HG03025 (cell line): ENCODE results near the gene MEIS1.

ENCODE experiments used
- ATAC-seq: cut with Tn5 transposase; IDR thresholded peaks from one replicate; pipeline ENCODE4 v1.9.1; 2021; ENCODE audit warnings: mild to moderate bottlenecking, moderate library complexity; ENCODE audit not compliant: unreplicated experiment, low FRiP score

MEIS1 gene

DNA sequence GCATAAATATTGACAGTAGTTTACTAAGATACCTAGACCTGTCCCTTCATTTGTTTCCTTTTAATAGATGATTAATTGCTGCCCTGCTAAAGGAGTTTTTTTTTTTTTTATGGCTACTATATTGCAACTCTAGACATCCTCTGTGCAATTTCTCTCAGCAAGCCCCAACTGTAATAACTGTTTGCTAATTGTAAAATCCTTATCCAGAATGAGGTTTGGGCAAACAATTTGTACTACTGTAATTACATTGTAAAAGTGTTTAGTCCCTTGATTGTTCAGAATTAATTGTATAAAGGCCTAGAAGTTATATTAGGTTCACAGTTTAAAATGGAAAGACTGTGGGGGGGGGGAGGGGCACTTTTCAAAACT, 3.7 kb upstream of the MEIS1 start:
- no peak for ATAC-seq

DNA sequence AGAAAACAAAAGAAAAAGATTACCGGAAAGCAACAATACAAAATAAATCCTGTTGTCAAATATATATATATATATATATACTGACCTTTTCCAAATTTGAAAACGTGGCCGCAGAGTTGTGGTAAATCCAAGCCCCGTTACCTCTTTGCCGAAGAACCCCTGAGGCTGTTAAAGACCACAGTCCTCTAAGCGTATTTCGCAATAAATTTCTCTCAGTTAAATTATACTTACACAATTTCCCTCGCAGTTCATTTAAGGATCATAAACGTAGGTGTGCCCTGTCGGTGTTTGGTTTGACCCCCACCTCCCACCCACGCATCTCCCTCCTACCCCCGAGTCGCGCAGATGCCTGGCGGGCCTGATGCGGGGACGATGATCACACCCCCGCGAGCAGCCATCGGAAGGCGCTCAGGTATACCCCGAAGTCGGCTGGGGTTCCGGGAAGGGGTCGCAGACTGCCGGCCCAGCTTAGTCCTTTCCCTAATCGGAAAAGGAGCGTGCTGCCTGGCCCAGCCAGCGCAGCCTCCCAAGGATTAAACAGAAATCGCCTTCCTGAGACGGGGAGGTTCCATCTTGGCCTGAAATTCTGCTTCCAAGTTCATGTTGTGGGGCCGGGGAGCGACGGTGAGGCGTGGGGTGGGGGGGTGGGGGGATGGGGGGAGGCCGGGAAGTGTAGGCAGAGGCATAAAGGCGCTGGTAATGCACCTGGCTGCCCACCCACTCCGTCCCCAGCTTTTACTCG, 2.9 kb upstream of the MEIS1 start:
- no peak for ATAC-seq

DNA sequence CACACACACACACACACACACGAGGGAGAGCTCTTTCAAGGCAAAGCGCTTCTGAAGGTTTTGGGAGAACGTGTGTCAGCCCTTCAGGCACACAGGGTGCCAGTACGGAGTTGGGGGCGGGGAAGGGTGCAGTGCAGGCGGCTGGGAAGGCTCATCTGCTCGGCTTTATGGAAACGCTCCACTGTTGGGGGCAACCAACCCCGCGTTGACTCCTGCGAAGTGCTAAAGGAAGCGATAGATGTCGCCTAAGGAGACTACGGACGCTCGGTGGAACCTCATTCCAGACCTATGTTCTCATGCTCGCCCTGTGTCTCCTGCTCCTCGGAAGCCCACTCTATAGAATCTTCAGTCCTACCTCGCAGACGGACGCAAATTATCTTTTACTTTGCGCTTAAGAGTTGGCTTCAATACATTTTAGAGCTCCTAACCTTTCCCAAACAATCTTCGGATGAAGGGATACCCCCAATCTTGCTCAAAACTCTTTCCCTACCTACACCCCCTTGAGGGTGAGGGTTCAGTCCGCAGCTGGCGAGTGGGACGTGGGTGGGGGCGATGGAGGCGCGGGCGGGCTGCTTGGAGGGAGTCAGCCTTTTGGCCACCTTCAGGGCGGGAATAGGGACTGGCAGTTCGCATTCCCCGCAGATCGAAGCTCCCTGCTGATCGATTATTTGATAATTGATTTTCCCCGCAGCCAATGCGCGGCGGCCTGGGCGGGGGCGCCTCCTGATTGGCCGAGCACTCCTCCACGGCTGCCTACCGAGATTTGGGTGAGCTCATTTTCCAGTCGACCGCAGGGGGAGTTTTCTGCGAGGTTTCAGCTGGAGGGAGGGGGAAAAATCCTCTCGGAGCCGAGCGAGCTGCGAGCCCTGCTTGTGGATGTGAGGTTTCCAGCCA, 1.9 kb upstream of the MEIS1 start:
- no peak for ATAC-seq

GRCh38 chr2:66433695-66433944, 1.3 kb upstream of the MEIS1 start:
- no peak for ATAC-seq

- ATAC-seq: peak; percentile 39
These were observed 813 bp upstream of the MEIS1 start for GRCh38 chr2:66433945-66434678.

DNA sequence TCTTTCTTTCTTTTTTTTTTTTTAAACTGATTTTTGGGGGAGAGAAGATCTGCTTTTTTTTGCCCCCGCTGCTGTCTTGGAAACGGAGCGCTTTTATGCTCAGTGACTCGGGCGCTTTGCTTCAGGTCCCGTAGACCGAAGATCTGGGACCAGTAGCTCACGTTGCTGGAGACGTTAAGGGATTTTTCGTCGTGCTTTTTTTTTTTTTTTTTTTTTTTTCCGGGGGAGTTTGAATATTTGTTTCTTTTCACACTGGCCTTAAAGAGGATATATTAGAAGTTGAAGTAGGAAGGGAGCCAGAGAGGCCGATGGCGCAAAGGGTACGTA, 587 bp downstream of the MEIS1 start:
- ATAC-seq: no peak

DNA sequence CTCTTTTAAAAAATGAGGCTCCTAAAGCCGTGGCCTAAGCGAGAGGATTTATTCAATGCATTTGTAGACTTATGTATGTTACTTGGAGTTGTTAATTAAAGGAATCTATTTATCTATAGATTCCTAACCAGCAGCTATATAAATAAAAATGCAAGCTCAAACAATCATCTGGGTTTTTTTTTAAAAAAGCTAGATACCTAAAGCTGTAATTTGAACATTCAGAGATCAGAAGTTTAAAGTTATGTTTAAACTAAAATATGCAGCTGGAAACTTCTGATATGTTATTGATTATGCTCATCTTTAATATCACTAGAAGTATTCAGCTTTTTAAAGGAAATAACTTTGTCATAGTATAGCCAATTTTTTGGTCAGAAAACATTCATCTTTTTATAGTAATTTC, 1.0 kb downstream of the MEIS1 start:
- ATAC-seq: no peak

DNA sequence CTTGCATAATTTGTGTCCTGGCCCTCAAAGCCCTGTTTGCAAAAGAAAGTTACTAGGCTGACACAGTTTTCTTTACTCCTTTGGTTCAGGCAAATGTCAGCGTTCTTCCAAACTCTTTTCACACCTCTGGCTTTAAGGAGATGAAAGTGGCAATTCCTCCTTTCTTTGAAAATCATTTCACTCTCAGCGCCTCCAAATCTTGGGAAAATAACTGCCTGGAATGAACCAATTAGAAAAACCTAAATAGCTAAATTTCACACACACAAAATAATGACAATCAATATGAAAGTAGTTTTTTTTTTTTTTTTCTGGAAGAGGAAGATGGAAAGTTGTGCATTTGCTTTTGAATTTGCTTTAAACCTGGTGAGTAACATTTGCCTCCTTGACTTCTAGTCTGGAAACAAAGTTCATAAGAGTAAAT, 1.7 kb downstream of the MEIS1 start:
- ATAC-seq: no peak

DNA sequence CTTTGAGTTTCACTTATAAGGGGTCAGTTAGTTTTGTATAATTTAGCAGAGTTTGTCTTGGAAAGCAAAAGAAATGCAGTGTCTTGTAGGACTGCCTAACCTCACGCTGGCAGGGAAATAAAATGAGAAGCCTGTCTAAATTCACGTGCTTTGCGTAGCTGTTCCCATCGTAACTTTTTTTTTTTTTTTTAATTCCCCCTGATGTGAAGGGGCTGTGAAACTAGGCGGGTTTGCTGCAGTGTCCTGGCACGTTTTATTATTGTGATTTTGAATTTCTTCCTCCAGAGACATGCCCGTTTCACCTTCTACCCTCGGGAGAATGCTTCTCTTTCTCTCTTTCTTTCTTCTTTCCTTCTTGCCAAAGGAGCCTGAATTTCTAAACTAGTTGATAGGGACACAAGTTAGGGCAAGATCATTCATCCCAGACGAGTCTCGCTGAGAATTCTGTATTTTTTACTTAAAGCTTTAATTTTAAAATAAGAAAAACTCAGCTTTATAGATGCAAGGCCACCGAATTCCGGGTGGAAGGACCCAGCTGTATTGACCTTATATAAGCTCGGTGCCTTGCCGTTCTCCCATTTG, 2.3 kb downstream of the MEIS1 start:
- no peak for ATAC-seq

- ATAC-seq: no peak
These were observed 3.0 kb downstream of the MEIS1 start for GRCh38 chr2:66437691-66438497.

GRCh38 chr2:66438498-66438833, 3.5 kb downstream of the MEIS1 start:
- no peak for ATAC-seq

DNA sequence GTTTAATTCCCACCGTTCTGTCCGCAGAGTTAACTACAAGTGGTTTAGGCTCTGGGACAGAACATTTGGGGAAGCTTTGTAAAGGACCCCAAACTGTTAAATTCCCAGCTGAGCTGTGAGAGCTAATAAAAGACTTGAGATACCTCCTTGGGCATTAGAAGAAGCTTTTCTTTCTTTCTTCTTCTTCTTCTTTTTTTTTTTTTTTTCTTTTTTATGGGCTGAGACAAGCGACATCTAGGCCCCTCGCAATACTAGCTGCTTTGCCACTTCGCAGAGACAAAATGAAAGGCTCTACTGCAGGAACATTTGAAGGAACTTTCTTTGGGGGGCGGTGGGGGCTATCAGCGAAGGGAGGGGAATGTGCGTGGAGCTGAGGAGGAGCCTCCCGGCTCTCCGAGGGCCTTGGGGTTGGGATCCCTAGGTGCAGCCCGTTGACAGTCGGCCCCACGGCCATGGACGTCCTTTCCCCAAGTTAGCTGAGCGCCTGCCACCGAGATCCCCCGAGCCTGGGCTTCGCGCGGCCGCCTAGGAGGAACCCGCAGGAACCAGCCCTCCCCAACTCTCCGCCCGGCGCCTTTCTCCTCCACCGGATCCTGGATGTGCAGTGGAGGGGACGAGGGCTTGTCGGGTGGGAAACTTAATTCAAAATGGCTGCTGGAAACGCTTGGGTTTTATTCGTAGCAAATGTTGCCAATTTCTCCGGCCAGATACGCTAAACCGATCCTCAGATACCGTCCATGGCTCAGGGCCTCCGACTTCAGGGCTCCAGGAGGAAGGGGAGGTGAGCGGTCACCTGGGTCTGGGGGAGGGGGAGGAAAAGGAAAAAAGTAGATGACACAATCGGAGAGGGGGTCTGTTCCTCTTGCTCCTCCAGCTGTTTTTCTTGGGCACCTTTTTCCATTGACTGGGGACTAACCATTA, 4.2 kb downstream of the MEIS1 start:
- ATAC-seq: no peak

DNA sequence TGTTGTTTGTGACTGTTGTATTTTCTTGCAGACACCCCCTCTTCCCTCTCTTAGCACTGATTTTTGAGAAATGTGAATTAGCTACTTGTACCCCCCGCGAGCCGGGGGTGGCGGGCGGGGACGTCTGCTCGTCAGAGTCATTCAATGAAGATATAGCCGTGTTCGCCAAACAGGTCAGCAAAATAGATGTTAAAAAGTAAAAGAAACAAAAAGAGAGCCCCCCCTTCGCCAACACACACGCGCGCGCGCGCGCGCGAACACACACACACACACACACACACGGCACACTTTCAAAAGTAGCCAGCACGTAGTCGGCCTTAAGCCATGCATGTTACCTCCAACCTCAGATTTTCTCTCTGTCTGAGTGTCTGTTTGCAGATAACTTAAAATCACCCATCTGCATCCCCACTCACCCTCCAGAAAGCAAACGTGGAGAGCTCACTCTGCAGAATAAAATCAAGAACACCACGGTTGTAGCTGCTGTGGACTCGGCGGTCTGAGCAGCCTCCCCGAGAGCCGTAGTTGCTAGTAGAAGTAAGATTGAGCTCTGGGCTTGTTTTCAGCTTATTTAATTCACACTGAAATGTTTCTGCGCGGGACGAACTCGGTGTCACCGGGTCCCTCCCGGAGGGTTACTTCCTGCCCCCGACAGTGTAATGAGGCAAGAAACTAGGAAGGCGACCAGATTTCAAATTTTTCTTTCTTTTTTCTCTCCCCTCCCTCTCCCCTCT, 5.1 kb downstream of the MEIS1 start:
- ATAC-seq: no peak

DNA sequence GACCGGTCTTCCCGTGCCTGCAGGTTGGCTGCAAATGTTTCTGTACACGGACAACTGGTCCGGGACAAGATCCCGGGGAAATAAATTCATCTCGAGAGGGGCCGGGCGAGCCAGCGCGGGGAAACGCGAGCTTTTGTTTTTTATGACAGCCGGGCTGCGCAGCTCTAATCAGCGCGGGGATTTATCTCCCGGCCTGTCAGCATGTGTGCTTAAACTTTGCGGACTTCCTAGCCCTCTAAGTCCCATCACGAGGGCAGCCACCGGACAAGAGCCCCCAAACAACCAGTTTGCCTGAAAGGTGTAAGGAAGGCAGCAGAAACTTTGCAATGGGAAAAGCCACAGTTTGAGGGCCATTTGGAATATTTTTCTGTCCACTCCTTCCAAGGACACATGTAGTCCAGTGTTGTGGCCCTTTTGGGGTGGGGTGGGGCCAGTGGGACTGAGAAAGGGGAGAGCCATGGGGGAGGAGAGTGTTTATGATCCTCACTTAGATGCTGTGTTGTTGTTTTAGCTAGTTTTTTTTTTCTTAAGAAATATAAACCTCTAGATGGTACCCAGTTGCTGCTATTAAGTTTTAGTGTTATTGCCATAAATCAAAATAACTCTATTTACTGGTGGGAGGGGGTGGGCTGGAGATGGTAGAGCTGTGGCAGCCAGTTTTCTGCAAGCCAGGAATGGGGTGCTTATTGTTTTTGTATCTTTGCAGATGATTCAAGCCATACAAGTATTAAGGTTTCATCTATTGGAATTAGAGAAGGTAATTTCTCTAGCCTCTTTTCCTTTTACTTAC, 6.0 kb downstream of the MEIS1 start:
- no peak for ATAC-seq

- ATAC-seq: no peak
These were observed 6.8 kb downstream of the MEIS1 start for GRCh38 chr2:66441581-66442320.

GRCh38 chr2:66442516-66443185, 7.7 kb downstream of the MEIS1 start:
- no peak for ATAC-seq
